Epithelial cell of umbilical artery (primary cell): ENCODE measurements around the gene AXL. TPM values are rescaled to one million over a fixed set of nuclear protein-coding genes. Genes with fewer than 3 reads are reported as not detected.

Source experiments
- total RNA-seq: library from RNA; depleted of rRNA; stranded (reverse); fragments of >200 nt; gene quantifications from 2 replicates; pipeline ENCODE4 v1.2.3, GENCODE V29; 2014

AXL gene
- total RNA-seq, result 76.3 and 92.6 TPM in 2 replicates

DNA sequence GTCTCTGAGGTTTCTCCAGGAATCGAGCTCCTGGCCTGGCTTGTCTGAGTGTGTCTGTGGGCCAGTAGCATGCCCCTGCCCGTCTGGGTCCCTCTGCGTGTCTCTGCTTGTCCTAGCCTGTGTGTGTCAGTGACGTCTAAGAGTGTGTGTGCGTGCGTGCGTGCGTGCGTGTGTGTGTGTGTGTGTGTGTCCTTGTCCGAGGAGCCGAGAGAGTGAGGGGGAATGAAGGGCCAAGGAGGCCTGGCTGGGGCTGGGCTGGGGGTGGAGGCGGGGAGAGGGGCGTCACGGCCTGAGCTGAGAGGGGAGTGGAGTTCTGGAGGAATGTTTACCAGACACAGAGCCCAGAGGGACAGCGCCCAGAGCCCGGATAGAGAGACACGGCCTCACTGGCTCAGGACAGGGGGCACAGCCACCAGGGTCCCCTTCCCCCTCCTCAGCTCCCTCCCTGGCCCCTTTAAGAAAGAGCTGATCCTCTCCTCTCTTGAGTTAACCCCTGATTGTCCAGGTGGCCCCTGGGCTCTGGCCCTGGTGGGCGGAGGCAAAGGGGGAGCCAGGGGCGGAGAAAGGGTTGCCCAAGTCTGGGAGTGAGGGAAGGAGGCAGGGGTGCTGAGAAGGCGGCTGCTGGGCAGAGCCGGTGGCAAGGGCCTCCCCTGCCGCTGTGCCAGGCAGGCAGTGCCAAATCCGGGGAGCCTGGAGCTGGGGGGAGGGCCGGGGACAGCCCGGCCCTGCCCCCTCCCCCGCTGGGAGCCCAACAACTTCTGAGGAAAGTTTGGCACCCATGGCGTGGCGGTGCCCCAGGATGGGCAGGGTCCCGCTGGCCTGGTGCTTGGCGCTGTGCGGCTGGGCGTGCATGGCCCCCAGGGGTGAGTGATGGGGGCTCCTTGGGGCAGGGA, at the start of gene AXL:
AXL (plus strand) TSS at position 609 of the 893 bp plus-strand sequence; CDS start at position 779, 170 bp downstream.

DNA sequence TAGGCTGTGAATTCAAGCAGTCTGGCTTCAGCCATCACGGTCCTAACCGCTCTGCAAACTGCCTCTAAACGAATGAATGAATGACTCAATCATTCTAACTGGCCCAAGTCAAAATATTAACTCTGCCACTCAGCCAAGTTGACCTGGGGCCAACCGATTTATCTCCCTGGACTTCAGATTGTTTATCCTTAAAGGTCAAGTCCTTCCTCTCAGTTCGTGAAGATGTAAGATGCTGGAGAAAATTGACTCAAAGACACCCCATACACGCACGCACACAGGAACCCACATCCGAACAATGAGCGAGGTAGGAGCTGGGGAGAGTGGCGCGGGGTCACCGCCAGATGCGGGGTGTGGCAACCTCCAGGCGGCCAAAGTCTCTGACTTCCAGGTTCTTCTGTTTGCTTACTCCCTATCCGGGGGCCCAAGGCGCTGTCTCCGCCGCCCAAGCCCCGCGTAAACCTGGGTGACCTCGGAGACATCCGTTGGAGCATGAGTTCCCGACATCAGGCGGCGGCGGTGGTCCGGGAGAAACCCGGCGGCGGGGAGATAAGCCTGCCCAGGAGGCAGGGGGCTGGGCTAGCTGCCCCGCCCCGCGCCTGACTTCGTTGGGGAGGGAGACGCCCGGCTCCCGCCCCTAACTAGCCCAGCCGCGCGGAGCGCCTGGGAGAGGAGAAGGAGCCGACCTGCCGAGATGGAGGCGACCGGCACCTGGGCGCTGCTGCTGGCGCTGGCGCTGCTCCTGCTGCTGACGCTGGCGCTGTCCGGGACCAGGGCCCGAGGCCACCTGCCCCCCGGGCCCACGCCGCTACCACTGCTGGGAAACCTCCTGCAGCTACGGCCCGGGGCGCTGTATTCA, 26.2 kb upstream of the AXL start, which contains the start of gene CYP2S1:
CYP2S1 (plus strand) TSS at position 646 of the 856 bp plus-strand sequence; CDS start at position 692, 46 bp downstream.

DNA sequence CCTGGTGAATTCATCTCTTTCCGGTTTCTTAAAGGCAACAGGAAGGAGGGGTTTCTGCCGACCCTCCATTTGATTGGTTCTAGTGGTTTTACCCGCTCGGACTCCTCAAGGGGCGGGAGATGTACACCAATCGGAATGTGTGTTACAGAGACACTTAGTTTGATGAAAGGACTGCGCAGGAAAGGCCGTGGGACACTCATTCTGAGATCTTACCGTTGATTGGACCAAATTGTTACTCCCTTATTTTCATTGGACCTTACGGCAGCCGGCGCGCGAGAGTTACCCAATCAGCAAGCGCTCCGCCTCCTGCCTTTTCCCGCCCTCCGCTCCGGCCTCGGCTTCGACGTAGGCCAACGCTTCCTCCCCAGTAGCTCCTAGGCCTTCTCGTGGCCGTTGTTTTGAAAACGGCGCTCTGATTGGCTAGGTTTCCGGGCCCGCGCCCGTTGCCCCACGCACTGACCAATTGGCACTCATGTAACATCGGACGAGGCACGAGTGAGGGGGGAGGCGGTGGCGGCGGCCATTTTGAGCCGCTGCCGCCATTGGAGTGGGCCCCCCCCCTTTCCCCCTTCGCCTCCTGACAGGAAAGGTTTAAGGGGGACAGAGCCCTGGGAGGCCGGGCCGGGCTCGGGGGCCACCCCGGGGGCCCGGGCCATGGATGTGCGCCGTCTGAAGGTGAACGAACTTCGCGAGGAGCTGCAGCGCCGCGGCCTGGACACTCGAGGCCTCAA, 45.0 kb downstream of the AXL start, which contains the start of gene HNRNPUL1:
HNRNPUL1 (plus strand) TSS at position 523 of the 731 bp plus-strand sequence; CDS start at position 655, 132 bp downstream.

DNA sequence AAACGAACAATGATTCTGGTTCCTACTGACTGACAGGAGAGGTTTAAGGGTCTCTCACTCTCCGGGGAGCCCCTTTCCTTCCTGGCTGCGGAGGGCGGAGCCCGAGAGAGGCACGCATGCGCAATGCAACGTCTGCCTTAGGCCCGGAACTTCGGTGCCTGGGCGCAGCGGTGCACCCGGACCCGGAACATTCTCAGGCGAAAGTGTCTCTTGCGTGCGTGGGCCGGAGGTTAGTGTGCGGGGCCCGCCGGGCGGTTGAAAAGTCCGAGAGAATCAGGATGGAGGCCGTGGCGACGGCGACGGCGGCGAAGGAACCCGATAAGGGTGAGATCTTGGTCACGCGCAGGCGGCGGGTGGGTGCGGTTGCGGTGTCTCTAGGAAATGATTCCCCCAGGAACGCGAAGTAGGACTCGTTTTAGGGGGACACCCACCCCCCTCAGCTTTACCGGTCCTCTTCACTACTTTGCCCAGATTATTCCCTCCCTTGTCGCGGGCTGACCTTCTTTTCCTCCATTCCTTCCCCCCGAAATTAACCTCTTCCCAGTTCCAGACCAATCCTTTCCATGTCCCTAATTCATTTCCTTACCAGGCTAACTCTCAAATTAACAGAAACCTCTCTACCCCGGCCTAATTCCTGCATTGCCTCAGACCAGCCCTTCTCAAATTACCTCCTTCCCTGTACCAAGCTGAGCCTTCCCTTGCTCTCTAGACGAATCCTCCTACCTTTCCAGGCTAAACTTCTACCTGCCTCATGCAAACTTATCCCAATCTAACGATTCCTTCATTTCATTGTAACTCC, 91.2 kb downstream of the AXL start, which contains the start of gene CCDC97:
CCDC97 (plus strand) TSS at position 140 of the 799 bp plus-strand sequence; CDS start at position 279, 139 bp downstream.

Other genes with a start within 250 kb of the AXL start
- not detected in 2 replicates for gene CYP2B6, start 227.9 kb upstream of the AXL start, total RNA-seq
- not detected in 2 replicates for gene CYP2A13, start 130.8 kb upstream of the AXL start, total RNA-seq
- gene CYP2F1, start 104.8 kb upstream of the AXL start, total RNA-seq, result not detected in 2 replicates
- gene CYP2S1, start 26.0 kb upstream of the AXL start, total RNA-seq, result not detected in 2 replicates
- 45.9 and 54.9 TPM in 2 replicates for gene HNRNPUL1, start 45.1 kb downstream of the AXL start, total RNA-seq
- gene CCDC97, start 90.9 kb downstream of the AXL start, total RNA-seq, result 5.5 TPM in 2 replicates
- 16.4 and 41.6 TPM in 2 replicates for gene TGFB1, start 134.7 kb downstream of the AXL start, total RNA-seq
- gene B9D2, start 144.9 kb downstream of the AXL start, total RNA-seq, result 8.8 and 10.1 TPM in 2 replicates
- gene TMEM91, start 157.3 kb downstream of the AXL start, total RNA-seq, result 5.3 and 8.4 TPM in 2 replicates
- gene EXOSC5, start 178.1 kb downstream of the AXL start, total RNA-seq, result 20.7 and 25.7 TPM in 2 replicates
- gene BCKDHA, start 178.6 kb downstream of the AXL start, total RNA-seq, result 37.8 and 56.5 TPM in 2 replicates
- 2.6 and 4.4 TPM in 2 replicates for gene B3GNT8, start 208.2 kb downstream of the AXL start, total RNA-seq
- gene DMAC2, start 220.7 kb downstream of the AXL start, total RNA-seq, result 45.9 and 59.8 TPM in 2 replicates
- gene ERICH4, start 223.9 kb downstream of the AXL start, total RNA-seq, result not detected in 2 replicates